Neural progenitor cell (in vitro differentiated cells): ENCODE data around the gene FGFR3.

Source experiments
- CTCF ChIP-seq: fragments of 200-600 bp; sonication (generic); IDR thresholded peaks from 2 replicates; pipeline ENCODE4 v1.5.1; 2017; ENCODE audit warnings: antibody characterized with exemption, mild to moderate bottlenecking
- EZH2 ChIP-seq: fragments of 200-600 bp; sonication (generic); IDR thresholded peaks from 2 replicates; pipeline ENCODE4 v1.6.1; 2017; ENCODE audit warnings: antibody characterized with exemption, mild to moderate bottlenecking, moderate library complexity

DNA sequence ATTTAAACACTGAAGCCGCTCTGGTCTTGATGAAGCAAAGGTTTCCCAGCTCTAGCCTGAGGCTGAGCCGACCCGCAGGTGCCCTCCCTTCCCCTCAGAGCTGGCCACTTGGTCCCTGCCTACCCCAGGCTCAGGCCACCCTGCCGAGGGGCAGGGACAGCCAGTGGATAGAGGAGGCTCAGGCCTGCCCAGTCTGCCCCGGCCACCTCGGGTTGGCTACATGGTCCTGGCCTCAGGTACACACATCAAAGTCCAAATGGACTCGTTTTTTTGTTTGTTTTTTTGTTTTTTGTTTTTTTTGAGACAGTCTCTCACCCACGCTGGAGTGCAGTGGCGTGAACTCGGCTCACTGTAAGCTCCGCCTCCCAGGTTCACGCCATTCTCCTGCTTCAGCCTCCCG is 47.9 kb upstream of the FGFR3 start:
- TF ChIP-seq EZH2, result no peak
- no peak for TF ChIP-seq CTCF
